Activated CD8-positive, alpha-beta memory T cell treated with anti-CD3 and anti-CD28 coated beads, Interleukin-2, amount 50 U/mL, for 1 hour (primary cell): ENCODE results near the gene EML2.

ENCODE experiments used
- DNase-seq: peaks from one replicate; pipeline ENCODE4 v3.0.0-alpha.2; 2020; ENCODE audit errors: extremely low read depth

EML2 gene

GRCh38 chr19:45587873-45588272 is 51.3 kb downstream of the EML2 start:
- DNase-seq = no peak

GRCh38 chr19:45585158-45585577 is 54.0 kb downstream of the EML2 start:
- DNase-seq = no peak

DNA sequence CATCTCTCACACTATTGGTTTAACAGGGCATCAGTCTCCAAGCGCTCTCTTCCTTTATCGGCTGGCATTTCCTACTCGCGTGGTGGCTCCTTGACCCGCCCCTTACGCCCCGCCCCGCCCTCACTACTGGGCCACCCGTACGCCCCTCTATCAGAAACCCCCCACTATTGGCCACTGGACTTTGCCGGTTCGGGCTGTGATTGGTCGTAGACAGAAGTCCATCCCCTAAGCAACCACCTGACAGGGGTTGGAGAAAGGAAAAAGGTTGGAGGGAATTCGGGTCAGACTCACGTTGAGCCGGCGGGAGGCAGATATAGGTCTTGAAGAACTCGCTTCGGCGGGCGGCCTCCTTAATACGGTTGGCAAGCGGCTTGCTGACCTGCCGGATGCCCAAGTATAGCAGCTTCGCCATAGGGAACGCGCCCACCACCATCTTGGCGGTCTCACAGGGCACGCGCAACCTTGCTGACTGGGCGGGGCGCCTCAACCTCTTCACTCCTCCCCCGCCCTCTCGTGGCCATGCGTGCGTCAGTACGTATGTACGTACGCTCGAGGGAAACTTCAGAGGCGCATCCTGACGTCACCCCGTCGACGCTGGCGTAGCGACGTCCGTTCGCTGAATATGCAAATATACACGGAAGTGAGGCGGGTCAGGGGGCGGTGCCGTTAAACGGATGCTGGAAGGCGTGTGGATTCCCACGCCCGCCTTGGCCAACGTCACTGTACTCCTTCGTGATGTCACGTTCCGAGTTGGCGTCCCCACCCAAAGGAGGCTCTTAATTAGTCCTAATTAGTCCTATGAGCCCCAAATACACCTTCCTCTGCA is 54.7 kb downstream of the EML2 start, which contains the start of gene OPA3:
TSS of gene OPA3 (minus strand) at position 471 of the 826 bp plus-strand sequence. CDS start at position 433, 38 bp downstream.
- DNase-seq = peak; percentile 99

GRCh38 chr19:45581576-45581975 is 57.6 kb downstream of the EML2 start:
- no peak for DNase-seq

- DNase-seq = no peak
Observed at GRCh38 chr19:45578861-45579260, 60.3 kb downstream of the EML2 start.

GRCh38 chr19:45577111-45577905 is 61.9 kb downstream of the EML2 start:
- no peak for DNase-seq

DNA sequence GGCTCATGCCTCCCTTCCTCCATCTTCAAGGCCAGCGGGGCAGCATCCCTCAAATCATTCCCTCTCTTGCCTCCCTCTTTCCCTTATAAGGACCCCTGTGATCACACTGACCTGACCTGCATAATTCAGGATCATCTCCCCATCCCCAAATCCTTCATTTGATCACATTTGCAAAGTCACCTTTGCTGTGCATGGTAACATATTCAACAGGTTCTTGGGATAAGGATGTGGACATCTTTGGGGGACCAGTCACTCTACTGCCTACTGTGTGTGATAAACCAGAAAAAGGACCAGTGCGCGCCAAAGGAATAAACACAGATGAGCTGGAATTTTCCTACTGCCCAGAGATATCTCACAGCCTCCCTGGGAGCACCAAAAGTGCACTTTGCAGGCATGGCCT is 62.5 kb downstream of the EML2 start:
- no peak for DNase-seq

- no peak for DNase-seq
Observed at GRCh38 chr19:45575216-45575615, 64.0 kb downstream of the EML2 start.

DNA sequence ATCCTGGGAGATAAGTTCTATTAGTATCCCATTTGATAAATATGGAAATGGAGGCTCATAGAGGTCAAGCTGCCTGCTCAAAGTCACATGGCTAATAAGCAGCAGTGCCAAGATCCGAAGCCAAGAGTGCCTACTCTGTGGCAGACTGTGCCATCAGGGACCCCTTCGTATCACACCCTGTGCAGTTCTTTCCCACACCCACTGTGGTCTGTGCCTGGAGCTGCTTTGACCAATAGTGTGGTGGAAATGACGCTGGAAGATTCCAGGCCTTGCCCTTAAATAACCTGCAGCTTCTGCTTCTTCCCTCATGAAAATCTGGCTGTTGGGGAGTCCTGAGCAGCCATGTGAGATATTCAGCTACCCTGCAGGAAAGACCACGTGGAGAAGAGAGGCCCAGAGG is 64.7 kb downstream of the EML2 start:
- no peak for DNase-seq

DNA sequence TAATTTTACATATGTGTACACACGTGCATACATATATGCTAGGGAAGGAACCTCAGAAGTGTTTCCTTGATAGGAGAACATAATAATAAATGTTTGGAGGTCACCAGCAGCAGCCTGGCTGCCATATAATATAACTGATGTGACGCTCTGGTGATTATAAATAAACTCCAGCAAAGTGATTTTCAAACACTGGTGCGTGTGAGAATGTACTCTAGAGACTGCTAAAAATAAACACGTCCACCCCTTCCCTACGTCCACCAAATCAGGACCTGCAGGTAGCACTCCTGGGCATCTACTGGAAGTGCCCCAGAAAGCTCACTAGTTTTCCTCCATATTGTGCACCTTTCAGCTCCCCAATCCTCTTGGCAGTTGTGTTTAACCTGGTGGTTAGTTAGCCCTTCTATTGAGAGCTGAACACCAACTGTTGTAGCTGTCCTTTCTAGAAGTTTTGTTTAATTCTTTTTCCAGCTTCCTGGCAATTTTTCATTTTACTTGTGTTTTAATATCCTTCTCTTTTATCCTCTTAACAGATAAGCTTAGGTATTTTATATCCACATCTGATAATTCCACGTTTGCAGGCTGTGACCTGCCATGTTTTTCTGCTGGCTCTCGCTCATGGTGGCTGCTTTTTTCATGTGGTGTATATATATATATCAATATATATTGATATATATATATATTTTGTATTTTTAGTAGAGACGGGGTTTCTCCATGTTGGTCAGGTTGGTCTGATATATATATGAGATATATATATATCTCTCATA is 67.6 kb downstream of the EML2 start:
- no peak for DNase-seq

- DNase-seq = no peak
Observed at GRCh38 chr19:45569619-45570421, 69.4 kb downstream of the EML2 start.

DNA sequence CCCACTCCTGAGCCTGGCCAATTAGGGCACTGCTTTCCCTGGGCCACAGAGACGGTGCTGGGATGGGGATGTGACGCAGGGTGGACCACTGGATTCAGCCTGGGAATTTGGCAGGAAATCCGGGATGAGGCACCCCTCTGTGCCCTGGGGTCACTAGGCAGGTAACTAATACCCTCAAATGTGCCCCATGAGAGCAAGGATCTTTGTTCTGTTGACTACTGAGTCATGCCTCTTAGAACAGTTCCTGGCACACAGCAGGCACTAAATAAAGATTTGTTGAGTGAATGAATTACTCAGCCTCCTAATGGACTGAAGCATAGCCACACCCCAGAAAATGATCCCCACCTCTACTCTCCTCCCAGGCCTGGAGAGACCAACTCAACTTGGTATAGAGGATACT is 70.5 kb downstream of the EML2 start:
- no peak for DNase-seq

- DNase-seq = no peak
Observed at GRCh38 chr19:45567609-45568008, 71.6 kb downstream of the EML2 start.

- DNase-seq = no peak
Observed at GRCh38 chr19:45564131-45564780, 74.9 kb downstream of the EML2 start.

- no peak for DNase-seq
Observed at GRCh38 chr19:45560686-45561085, 78.5 kb downstream of the EML2 start.

DNA sequence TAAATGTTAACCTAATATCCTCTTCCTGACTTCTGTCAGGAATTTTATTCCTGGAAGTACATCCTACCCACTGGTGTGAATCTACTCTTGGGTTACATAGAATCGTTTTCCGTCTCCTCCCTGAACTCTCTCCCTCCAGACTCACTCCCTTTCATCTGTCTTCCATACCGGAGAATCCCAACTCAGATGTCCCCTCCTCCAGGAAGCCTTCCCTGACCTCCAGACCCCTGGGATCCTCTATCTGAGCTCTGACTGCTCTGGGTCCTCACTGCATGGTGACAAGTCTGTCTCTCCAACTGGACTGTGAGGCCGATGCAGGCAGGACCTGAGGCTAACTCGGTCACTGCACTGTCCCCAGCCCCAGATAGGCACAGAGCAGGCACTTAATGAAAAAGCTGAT is 79.2 kb downstream of the EML2 start:
- no peak for DNase-seq
